Measurements from ENCODE around the gene ECT2L. TPM values are rescaled to one million over a fixed set of nuclear protein-coding genes. Genes with fewer than 3 reads are reported as not detected.

Gene ECT2L
- polyA plus RNA-seq, 3 donors, result not detected

GRCh38 chr6:138814179-138814834, 18.4 kb downstream of the ECT2L start:
- Mint-ChIP-seq H3K27me3 (ENCODE audit: low read depth in 3 of 3) (peaks cover 0 to 4% (median 0%) of the 10 kb centered on the region in 3 donors), H3K27ac (no peak overlapping the region), H3K9me3 (no peaks in the 10 kb centered on the region), H3K4me1 (peaks cover 27% of the 10 kb centered on the region), H3K36me3 (no peaks in the 10 kb centered on the region), H3K4me3 (no peak overlapping the region)
- Histone ChIP-seq H3K9me3 (replicated peaks in 1 of 2; ENCODE audit: control insufficient read depth in 1 of 2, insufficient read depth in 1 of 2, low read length in 2 of 2) (no peaks in the 10 kb centered on the region), H3K27me3 (ENCODE audit: control insufficient read depth in 2 of 2, insufficient read depth in 2 of 2, low read length in 2 of 2) (no peaks in the 10 kb centered on the region), H4K20me1 (ENCODE audit: insufficient read depth, low read length) (no peaks in the 10 kb centered on the region), H3K4me1 (ENCODE audit: control insufficient read depth in 1 of 2, insufficient read depth in 2 of 2, low read length in 2 of 2) (peaks cover 15 to 16% of the 10 kb centered on the region in 2 donors), H3K4me2 (replicated peaks; ENCODE audit: extremely low read depth, low read length, poor library complexity, severe bottlenecking) (no peak overlapping the region), H3K9ac (ENCODE audit: insufficient read depth, low read length, poor library complexity, severe bottlenecking) (no peak overlapping the region), H3K36me3 (replicated peaks in 1 of 2; ENCODE audit: control insufficient read depth in 1 of 2, insufficient read depth in 2 of 2, low read length in 2 of 2) (no peaks in the 10 kb centered on the region), H3K79me2 (ENCODE audit: insufficient read depth, low read length) (no peaks in the 10 kb centered on the region), H2AFZ (ENCODE audit: insufficient read depth, low read depth, low read length, poor library complexity, severe bottlenecking) (no peak overlapping the region), H3K4me3 (replicated peaks in 1 of 3; ENCODE audit: low read depth in 2 of 3, low read length in 3 of 3) (no peak overlapping the region), H3K27ac (ENCODE audit: low read depth in 1 of 2, low read length in 2 of 2) (no peak overlapping the region)
- 80% methylated on average over 1 of the region's 5 CpGs for WGBS (ENCODE audit: insufficient coverage)
- intact Hi-C loops (cut with micrococcal nuclease), result loop anchor here (10.0 kb wide), 2 partner anchors 170 to 550 kb away; partner anchors contain the start of gene REPS1 (in 1 of the 2)
- no peak for TF ChIP-seq CTCF (IDR thresholded peaks at IDR 0.05)
- no peak for DNase-seq

- Histone ChIP-seq H3K36me3 (replicated peaks in 1 of 2; ENCODE audit: control insufficient read depth in 1 of 2, insufficient read depth in 2 of 2, low read length in 2 of 2) (no peaks in the 10 kb centered on the region), H3K4me3 (replicated peaks in 1 of 3; ENCODE audit: low read depth in 2 of 3, low read length in 3 of 3) (no peak overlapping the region), H3K79me2 (ENCODE audit: insufficient read depth, low read length) (no peaks in the 10 kb centered on the region), H3K27ac (ENCODE audit: low read depth in 1 of 2, low read length in 2 of 2) (no peak overlapping the region), H3K27me3 (ENCODE audit: control insufficient read depth in 2 of 2, insufficient read depth in 2 of 2, low read length in 2 of 2) (no peaks in the 10 kb centered on the region), H3K4me1 (ENCODE audit: control insufficient read depth in 1 of 2, insufficient read depth in 2 of 2, low read length in 2 of 2) (peaks cover 16 to 17% of the 10 kb centered on the region in 2 donors), H2AFZ (ENCODE audit: insufficient read depth, low read depth, low read length, poor library complexity, severe bottlenecking) (no peak overlapping the region), H3K9ac (ENCODE audit: insufficient read depth, low read length, poor library complexity, severe bottlenecking) (no peak overlapping the region), H4K20me1 (ENCODE audit: insufficient read depth, low read length) (no peaks in the 10 kb centered on the region), H3K9me3 (replicated peaks in 1 of 2; ENCODE audit: control insufficient read depth in 1 of 2, insufficient read depth in 1 of 2, low read length in 2 of 2) (no peaks in the 10 kb centered on the region), H3K4me2 (replicated peaks; ENCODE audit: extremely low read depth, low read length, poor library complexity, severe bottlenecking) (no peak overlapping the region)
- 93% methylated on average over 2 of the region's 6 CpGs for WGBS (ENCODE audit: insufficient coverage)
- Mint-ChIP-seq H3K9me3 (no peaks in the 10 kb centered on the region), H3K27ac (no peak overlapping the region), H3K36me3 (no peaks in the 10 kb centered on the region), H3K4me3 (no peak overlapping the region), H3K4me1 (peaks cover 28% of the 10 kb centered on the region), H3K27me3 (ENCODE audit: low read depth in 3 of 3) (peaks cover 0 to 4% (median 0%) of the 10 kb centered on the region in 3 donors)
- intact Hi-C loops (cut with micrococcal nuclease), result loop anchor here (5.0 to 10.0 kb wide), 3 partner anchors 170 to 550 kb away; partner anchors contain the start of gene REPS1 (in 2 of the 2)
- DNase-seq, result no peak
- TF ChIP-seq CTCF (IDR thresholded peaks at IDR 0.05), result no peak
Observed at GRCh38 chr6:138815221-138815620, 19.3 kb downstream of the ECT2L start.
